ENCODE measurements around the gene DNAJC7.

Gene DNAJC7

DNA sequence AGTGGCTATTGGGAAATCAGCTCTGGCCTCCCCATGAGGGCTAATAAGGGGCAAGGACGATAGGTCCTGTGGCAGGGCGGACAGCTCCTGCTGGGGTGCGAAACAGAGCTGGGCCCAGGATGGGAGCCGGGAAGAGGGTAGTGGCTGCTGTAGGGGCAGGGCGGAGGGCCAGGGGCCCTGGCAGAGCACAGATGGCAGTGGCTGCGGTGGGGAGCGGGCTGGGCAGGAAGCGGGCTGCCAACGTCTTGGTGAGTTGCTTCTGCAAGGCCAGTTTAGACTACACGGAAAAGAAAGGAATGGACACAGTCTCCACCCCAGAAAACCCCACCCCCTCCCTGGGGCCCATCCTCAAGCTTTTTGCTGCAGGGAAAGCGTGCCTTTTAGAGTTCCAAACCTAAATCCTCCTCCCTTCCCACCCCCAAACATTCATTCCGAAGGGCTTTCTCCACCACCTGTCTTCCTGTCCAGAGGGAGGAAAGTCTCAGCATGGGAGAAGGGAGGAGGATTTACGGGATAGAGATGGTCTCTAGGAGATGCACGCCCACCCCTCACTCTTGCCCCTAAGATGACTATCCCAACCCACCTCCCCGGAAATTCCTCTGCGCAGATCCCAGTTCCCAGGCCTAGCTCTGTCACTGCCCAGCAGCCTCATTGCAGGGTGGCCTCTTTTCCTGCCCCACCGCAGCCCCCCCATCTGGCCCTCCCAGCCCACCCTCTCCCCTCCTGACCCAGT is 9.8 kb upstream of the DNAJC7 start:
- H3K27ac ChIP-seq = no peak overlapping the region
- TF ChIP-seq, protein P1, sequence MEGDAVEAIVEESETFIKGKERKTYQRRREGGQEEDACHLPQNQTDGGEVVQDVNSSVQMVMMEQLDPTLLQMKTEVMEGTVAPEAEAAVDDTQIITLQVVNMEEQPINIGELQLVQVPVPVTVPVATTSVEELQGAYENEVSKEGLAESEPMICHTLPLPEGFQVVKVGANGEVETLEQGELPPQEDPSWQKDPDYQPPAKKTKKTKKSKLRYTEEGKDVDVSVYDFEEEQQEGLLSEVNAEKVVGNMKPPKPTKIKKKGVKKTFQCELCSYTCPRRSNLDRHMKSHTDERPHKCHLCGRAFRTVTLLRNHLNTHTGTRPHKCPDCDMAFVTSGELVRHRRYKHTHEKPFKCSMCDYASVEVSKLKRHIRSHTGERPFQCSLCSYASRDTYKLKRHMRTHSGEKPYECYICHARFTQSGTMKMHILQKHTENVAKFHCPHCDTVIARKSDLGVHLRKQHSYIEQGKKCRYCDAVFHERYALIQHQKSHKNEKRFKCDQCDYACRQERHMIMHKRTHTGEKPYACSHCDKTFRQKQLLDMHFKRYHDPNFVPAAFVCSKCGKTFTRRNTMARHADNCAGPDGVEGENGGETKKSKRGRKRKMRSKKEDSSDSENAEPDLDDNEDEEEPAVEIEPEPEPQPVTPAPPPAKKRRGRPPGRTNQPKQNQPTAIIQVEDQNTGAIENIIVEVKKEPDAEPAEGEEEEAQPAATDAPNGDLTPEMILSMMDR (conservative IDR thresholded peaks at IDR 0.05) = no peak

DNA sequence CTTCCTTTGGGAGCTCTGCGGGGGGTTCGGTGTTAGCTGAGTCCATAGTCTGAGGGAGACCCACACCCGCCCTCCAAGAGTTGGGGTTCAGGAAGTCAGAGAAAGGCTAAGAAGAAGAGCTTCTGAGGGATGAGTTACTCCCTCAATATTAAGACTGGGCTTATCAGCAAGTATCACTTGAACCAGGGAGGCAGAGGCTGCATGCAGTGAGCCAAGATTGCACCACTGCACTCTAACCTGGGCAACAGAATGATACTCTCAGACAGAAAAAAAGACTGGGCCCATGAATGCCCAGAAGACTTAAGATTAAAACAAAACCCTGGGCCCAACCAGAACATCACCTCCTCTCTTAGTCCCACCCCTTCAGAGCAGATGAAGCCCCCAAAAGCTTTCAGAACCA is 8.7 kb upstream of the DNAJC7 start:
- TF ChIP-seq, protein P1 (conservative IDR thresholded peaks at IDR 0.05) = no peak
- no peak overlapping the region for H3K27ac ChIP-seq

DNA sequence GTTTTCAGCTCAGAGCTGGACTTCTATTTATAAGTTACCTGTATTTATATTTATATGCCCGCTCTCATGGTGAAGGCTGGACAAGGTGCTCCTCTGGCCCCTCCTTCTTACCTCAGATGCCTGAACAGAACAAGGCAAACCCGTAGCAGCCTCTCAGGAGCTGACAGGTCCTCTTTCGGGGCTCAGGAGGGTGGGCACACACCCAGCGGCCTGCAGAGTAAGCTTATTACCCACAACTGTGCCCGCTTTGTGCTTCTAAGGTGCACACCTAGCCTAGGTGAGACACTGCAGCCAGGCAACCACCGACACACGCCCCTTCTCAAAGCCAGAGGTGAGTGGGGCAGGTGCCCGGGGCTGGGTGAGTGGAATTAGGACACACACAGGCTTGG is 7.9 kb upstream of the DNAJC7 start:
- H3K27ac ChIP-seq = no peak overlapping the region
- TF ChIP-seq, protein P1 (conservative IDR thresholded peaks at IDR 0.05) = peak; percentile 61

DNA sequence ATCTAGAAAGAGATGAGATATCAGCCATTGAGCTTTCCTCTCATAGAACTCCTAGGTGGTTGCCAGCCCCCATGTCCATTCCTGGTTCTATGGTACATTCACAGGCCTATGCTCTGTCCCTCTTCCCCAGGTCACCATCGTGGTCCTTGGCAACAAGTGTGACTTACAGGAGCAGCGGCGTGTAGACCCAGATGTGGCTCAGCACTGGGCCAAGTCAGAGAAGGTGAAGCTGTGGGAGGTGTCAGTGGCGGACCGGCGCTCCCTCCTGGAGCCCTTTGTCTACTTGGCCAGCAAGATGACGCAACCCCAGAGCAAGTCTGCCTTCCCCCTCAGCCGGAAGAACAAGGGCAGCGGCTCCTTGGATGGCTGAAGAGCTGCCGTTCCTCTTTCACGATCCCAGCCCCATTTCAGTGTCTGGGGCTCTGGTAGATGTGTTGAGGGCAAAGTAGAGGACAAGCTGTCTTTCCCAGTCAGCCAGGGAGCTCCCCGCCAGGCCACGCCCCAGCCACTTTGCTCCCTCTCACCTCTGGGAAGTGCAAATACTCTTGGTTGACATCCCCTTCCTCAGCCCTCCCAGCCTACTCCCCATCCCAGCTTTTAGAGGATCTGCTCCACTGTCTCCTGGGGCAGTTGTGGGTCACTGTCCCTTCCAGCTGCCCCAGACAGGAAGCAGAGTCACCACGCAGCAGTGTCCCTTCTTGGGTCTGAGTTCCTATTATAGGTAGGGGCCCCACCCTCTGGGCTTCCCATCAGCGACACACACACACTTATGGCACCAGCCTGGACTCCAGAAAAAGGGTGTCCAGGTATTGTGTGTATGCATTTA is 6.5 kb upstream of the DNAJC7 start:
- H3K27ac ChIP-seq = no peak overlapping the region
- TF ChIP-seq, protein P1 (conservative IDR thresholded peaks at IDR 0.05) = no peak

DNA sequence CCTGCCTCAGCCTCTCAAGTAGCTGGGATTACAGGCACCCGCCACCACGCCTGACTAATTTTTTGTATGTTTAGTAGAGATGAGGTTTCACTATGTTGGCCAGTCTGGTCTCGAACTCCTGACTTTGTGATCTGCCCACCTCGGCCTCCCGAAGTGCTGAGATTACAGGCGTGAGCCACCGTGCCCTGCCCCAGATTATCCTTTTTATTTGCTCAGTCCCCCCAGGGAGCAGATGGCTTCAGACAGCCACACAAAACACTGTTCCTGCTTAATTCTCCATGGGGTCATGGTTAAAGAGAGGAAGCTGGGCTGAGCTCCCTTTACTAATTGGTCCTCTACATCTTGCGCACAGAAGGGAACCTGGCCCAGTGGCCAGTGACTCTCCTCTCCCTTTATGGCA is 3.6 kb upstream of the DNAJC7 start:
- peak overlapping the region; percentile 73; the same call in 1 of the 2 replicates for H3K27ac ChIP-seq

DNA sequence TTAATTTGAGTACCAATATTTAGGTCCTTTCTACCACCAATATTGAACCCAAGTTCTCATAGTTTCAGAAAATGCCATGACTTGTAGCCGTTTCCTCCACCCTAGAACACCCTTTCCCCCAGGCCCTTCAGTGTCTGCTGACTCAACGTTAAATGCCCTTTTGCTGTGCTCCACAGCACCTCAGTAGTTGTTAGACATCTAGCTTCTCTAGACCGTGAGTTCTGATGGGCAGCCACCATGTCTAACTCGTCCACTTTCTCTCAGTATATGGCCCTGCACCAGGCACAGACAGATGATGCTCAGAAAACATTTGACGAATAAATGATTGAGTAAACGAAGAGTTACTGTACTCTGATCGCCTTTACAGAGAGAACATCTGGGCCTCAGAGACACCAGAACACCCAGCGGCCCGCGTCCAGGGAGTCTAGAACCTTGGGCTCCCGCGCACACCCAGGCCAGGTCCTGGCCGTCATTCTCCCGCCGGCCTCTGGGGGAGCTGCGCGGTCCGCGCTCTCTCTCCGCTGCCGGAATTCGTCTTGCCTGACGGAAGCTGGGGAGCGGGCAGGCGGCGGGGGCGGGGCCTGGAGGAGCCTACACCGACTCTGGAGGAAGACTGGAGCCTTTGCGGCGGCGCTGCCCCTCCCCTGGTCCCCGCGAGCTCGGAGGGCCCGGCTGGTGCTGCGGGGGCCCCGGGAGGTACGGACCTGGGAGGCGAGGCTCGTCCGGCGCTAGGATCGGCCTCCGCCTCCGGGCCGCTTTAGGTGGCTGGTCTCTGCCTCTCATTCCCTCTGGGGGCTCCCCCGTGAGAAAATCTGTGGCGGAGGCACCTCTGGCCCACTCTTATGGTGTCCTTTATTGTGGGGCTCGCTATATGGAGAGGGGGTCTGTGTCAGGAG is 2.5 kb upstream of the DNAJC7 start, which contains the start of gene NKIRAS2:
Gene NKIRAS2, plus strand, starts transcription at position 582 of the 896 bp plus-strand sequence. CDS start 1,488 bp downstream, outside the sequence.
- peak within 1 kb of the TSS; percentile 73 for H3K27ac ChIP-seq

DNA sequence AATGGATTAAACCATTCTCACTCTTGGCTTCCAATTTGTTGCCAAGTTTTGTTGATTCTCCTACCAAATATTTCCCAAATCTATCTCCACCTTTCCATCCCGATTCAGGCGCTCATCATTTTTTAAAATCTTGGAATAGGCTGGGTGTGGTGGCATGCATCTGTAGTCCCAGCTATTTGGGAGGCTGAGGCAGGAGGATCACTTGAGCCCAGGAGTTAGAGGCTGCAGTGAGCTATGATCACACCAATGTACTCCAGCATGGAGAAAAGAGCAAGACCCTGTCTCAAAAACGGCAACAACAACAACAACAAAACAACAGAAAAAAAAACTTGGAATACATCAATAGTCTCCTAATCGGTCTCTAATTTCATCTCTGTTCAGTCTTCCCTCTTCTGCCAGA is 1.7 kb upstream of the DNAJC7 start:
- TF ChIP-seq, protein P1 (conservative IDR thresholded peaks at IDR 0.05) = no peak
- no peak overlapping the region for H3K27ac ChIP-seq

More for the DNA sequence above, 2.5 kb upstream of the DNAJC7 start, which contains the start of gene NKIRAS2:
- TF ChIP-seq, protein P1 (conservative IDR thresholded peaks at IDR 0.05) = peak; percentile 88
